ENCODE data around the gene TM7SF3.

GRCh38 chr12:26987634-26988424 is 26.4 kb downstream of the TM7SF3 start:
- TF ChIP-seq CTCF (IDR thresholded peaks at IDR 0.05) (no peak), POLR2AphosphoS5 (IDR thresholded peaks at IDR 0.05) (no peak)

Measured in transverse colon (tissue), 4 donors.